D721Med (cell line): Measurements from ENCODE around the gene TEX50.
"Not testable (repeated sequence)": the region's sequence is repeated elsewhere in the genome, so short reads cannot be mapped to it uniquely, and the experiment has no call there.

ENCODE experiments used
- DNase-seq: peaks from one replicate; pipeline ENCODE4 v3.0.0; 2011; ENCODE audit warnings: low spot score; ENCODE audit not compliant: insufficient read length
- FAIRE-seq: peaks from 2 replicates; lab custom pipeline; 2011; peaks lifted over from hg19 to GRCh38; lab: Jason Lieb, UNC
- CTCF ChIP-seq: IDR thresholded peaks from 2 replicates; pipeline ENCODE4 v1.5.1; 2012; ENCODE audit warnings: mild to moderate bottlenecking, control low read depth; ENCODE audit not compliant: insufficient read depth; ENCODE audit errors: missing control alignments

Gene TEX50

GRCh38 chr1:173616859-173617258, 18.3 kb upstream of the TEX50 start:
- no peak for FAIRE-seq
- TF ChIP-seq CTCF, result no peak

GRCh38 chr1:173627269-173627668, 7.9 kb upstream of the TEX50 start:
- no peak for TF ChIP-seq CTCF
- FAIRE-seq, result no peak
- no peak for DNase-seq

More at GRCh38 chr1:173616859-173617258, 18.3 kb upstream of the TEX50 start:
- no peak for DNase-seq

- peak; percentile 34 for TF ChIP-seq CTCF
- no peak for FAIRE-seq
- DNase-seq, result no peak
These were observed 6.2 kb upstream of the TEX50 start for GRCh38 chr1:173628888-173629287.

- peak; percentile 86 for FAIRE-seq
- DNase-seq, result not testable (repeated sequence)
These were observed 2.3 kb downstream of the TEX50 start for GRCh38 chr1:173637236-173638042.

GRCh38 chr1:173638043-173639021, 3.2 kb downstream of the TEX50 start:
- TF ChIP-seq CTCF, result no peak
- DNase-seq (no peak), FAIRE-seq (no peak)

- no peak for TF ChIP-seq CTCF
- FAIRE-seq (no peak), DNase-seq (no peak)
These were observed 4.0 kb downstream of the TEX50 start for GRCh38 chr1:173639102-173639501.

- FAIRE-seq, DNase-seq: not testable (repeated sequence)
These were observed 7.5 kb downstream of the TEX50 start for GRCh38 chr1:173642450-173643139.
